SIG-M5 (cell line): ENCODE results near the gene SHC3.

ENCODE experiments used
- DNase-seq: peaks from one replicate; lab custom pipeline; 2025; lab: John Stamatoyannopoulos, UW

SHC3 gene

DNA sequence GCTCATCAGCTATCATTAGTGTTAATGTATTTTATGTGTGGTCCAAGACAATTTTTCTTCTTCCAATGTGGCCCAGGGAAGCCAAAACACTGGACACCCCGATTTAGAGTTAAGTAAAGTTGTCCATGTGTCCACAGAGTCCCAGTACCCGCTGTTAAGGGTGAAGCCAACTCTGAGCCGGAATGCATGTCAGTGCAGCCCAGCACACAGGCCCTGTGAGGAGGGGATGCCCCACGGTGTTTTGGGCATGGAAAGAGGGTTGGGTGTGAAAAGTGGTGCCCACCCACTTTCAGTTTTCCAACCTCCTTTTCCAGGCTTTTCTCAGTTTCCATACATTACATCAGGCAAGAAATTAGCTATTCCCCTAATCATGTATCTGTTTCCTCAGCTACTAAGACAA, 24.4 kb downstream of the SHC3 start:
- no peak for DNase-seq

- no peak for DNase-seq
Measured at GRCh38 chr9:89153232-89154017, 25.2 kb downstream of the SHC3 start.

DNA sequence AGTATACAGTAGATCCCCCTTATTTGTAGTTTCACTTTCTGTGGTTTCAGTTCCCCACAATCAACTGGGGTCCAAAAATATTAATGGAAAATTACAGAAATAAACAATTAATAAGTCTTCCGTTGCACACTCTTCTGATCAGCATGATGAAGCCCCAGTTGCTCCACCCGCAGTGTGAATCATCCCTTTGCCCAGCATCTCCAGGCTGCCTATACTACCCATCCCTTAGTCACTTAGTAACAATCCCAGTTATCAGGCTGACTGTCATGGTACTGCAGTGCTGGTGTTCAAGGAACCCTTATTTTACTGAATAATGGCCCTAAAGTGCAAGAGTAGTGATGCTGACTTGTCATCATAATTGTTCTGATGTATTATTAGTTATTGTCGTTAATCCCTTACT, 28.9 kb downstream of the SHC3 start:
- no peak for DNase-seq

DNA sequence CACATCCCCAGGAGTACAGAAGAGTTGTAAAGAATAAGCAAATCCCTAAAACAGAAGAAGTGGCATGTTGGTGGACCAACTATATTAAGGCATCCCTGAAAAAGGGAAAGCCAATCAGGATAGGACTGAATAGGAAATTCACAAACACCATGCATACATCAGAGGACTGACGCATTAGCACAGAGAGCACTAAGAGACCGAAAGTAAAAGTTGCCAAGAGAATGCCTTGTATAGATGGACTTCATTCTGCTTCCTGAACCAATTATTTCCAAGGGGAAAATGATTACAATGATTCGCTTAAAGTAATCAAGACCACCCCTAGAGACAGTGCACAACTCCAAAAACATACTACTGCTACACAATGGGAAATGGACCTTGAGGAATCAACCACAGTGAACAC, 33.5 kb downstream of the SHC3 start:
- DNase-seq, result no peak

- DNase-seq, result no peak
Measured at GRCh38 chr9:89144238-89144637, 34.4 kb downstream of the SHC3 start.

- no peak for DNase-seq
Measured at GRCh38 chr9:89143266-89143665, 35.4 kb downstream of the SHC3 start.

DNA sequence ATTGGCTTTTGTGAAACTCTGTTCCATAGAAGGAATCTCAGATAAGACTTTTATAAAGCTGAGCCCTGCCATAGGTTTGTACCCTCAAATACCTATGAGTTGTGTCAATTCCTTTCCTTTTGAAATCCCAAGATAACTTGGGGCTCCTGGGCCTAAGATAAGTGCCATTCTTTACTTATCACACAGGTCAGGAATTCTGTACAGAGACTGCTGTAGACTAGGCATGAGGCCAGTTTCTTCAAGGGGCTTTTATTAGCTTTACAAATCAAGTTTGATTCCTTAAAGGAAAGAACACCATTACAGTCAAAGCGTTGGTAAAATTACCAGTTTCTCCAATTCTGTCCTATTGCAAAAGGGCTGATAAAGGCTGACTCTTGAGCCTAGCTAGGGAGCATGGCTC, 39.2 kb downstream of the SHC3 start:
- no peak for DNase-seq

DNA sequence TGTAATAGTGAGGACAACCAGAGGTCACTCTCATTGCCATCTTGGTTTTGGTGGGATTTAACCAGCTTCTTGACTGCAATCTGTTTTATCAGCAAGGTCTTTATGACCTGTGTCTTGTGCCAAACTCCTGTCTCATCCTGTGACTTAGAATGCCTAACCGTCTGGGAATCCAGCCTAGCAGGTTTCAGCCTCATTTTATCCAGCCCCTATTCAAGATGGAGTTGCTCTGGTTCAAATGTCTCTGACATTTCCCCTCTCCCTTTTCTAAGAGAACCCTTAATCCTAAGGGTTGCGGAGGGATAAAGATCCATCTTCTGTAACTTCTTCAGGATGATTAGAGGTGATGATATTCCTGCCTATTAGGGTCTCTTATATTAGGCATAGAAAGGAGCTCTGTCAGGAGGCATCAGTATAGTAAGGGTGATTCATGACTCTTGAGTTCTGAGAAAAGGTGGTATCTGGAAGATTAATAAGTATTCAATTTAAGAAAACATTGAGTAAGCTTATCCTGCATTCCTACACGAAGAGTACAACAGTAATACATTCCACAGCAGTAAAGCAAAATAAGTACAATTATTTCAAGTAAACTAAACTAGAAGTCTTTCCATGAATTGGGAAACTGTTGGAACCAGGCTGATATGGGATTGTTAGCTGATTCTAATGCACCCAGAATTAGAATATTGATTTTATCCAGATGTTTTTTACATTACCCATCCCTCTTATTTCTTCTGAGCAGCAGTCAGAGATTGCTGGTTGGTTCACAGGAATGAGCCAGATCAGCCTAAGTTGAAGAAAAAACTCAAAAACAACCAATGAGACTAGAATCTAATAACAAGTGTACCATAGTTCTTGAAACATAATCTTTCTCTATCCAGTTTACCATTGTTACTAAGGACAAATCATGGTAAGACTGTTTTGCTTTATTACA, 39.9 kb downstream of the SHC3 start:
- DNase-seq, result no peak

GRCh38 chr9:89137542-89138462, 40.8 kb downstream of the SHC3 start:
- no peak for DNase-seq

DNA sequence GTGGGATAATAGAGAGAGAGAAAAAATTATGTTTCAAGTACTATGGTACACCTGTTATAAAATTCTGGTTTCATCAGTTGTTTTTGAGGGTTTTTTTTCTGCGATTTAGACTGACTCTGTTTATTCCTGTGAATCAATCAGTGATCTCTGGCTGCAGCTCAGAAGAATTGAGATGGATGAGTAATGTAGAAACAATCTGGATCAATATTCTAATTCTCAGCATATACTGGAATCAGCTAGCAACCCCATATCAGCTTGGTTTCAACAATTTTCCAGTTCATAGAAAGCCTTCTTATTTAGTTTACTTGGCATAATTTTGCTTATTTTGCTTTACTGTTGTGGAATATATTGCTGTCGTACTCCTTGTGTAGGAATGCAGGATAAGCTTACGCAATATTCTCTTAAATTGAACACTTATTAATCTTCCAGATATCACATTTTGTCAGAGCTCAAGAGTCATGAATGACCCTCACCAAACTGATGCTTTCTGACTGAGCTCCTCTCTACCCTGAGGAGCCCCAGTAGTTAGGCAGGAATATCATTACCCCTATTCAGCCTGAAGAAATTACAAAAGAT, 42.9 kb downstream of the SHC3 start:
- DNase-seq, result no peak

DNA sequence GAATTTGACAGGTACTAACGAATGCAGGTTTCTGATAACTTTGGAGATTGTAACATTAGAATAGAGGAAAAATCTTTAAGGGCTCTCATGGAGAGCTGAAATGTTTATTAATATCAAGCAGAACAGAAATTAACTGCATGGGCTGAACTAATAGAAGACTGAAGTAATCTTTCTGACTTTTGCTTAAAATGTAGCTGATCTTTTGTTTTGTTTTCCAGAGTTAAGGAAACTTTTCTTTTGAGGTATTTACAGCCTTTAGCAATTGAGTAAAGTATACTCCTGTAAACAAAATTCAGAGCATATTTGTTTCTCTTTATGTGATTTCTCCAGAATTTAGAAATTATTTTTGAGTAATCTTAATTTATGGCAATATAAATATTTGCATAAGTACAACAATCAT, 43.9 kb downstream of the SHC3 start:
- no peak for DNase-seq

- no peak for DNase-seq
Measured at GRCh38 chr9:89122949-89123348, 55.7 kb downstream of the SHC3 start.

DNA sequence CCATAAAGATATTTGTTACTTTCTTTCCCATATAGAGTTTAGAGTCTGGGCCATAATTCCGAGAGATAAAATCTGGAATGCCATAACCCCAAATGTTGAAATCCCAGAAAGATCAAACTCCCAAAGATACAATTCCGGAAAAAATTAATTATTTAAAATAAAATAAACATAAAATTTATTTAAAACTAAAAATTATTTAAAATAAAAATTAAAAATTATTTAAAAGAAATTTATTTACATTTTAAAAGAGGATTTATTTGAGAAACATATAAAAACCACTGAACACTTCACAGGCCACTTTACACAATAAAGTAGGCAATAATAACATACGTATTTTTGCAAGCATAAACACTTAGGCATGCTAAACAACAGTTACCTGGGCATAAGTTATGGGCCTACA, 57.9 kb downstream of the SHC3 start:
- no peak for DNase-seq

DNA sequence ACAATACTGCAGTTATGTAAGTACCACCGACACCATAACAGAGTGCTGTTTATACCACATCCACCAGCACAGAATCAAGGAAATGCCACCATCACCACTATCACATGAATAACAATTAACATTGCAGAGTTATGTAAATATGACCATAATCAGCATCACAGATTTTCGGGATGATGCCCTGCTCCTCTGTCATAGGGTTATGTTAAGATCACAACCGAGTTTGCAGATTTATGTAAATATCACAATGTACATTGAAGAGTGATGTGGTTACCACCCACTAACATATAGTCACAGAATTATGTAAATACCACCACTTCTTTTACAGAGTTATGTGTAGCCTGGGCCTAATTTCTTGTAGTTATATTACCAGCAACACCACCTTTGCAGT, 61.8 kb downstream of the SHC3 start:
- no peak for DNase-seq

GRCh38 chr9:89116064-89116804, 62.4 kb downstream of the SHC3 start:
- no peak for DNase-seq

DNA sequence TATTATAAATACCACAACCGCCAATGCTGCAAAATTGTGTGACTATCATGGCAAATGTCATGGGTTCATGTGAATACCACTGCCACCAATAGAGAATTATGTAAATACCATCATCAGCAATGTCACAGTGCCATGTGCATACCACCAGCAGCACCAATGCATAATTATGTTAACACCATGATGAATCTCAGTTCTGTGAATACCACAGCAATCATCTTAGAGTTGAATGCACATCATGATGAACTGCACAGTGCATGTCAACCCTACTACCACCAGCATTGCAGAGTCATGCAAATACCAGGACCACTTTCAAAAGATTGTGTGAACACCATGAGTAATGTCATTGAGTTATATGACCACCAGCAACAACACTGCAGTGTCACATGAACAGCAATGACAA, 63.2 kb downstream of the SHC3 start:
- no peak for DNase-seq

- no peak for DNase-seq
Measured at GRCh38 chr9:89114741-89115140, 63.9 kb downstream of the SHC3 start.

DNA sequence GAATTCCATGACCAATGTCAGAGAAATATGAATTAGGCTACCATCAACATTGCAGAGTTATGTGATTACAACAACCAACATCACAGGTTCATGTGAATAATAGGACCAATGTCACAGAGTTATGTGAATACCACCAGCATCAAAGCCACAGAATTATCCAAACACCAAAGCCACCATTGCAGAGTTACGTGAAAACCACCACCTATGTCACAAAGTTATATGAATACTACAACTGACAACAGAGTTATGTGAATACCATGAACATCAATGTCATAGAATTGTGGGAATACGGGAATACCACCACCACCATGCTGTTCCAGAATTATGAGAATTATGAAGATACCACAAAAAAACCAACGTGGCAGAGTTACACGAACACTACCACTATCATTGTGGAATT, 64.8 kb downstream of the SHC3 start:
- no peak for DNase-seq

GRCh38 chr9:89112243-89112642, 66.4 kb downstream of the SHC3 start:
- no peak for DNase-seq

GRCh38 chr9:89109666-89110065, 69.0 kb downstream of the SHC3 start:
- no peak for DNase-seq

GRCh38 chr9:89107406-89107805, 71.2 kb downstream of the SHC3 start:
- no peak for DNase-seq
